ENCODE measurements around the gene MRPL49.

Gene MRPL49

GRCh38 chr11:65102142-65103095 is 19.7 kb upstream of the MRPL49 start:
- no peak for DNase-seq (ENCODE audit: low spot score)

DNA sequence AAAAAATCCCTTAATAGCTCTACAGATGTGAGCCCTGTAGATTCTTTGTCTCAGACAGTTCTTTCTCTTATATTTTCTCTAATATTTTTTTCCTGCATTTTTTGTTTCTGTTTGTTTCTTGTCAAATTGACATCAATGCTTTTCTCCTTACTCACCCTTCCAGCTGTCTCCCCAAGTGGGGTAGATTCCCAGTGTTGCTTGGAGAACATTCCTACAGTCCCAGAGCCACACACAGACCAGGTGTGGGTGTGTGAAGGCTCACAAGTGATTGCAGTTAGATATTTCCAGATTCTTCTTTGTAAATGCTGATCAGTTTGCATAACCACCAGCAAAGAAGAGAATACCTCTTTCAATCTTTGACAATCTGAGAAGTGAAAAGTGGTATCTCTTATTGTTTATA is 18.6 kb upstream of the MRPL49 start:
- no peak for DNase-seq (ENCODE audit: low spot score)

DNA sequence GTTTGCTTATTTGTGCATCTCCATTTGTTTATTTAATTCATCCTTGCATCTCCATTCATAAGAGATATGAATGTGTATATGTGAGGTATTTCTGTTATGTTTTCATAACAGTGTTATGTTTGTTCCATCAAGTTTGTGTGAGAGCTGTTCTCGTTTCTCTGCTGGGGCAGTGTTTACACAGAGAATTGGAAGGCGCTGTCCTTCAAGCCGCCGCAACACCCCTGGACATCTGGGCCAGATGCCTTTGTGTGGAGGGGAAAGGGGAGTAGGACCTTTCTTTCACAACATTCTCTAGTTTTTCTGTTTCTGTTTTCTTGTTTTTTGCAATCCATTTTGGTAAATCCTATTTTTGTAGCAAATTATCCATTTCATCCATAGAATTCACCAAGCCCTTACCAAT is 17.5 kb upstream of the MRPL49 start:
- no peak for DNase-seq (ENCODE audit: low spot score)

- no peak for DNase-seq (ENCODE audit: low spot score)
Observed at GRCh38 chr11:65107078-65107477, 15.0 kb upstream of the MRPL49 start.

- no peak for DNase-seq (ENCODE audit: low spot score)
Observed at GRCh38 chr11:65107751-65108468, 14.2 kb upstream of the MRPL49 start.

DNA sequence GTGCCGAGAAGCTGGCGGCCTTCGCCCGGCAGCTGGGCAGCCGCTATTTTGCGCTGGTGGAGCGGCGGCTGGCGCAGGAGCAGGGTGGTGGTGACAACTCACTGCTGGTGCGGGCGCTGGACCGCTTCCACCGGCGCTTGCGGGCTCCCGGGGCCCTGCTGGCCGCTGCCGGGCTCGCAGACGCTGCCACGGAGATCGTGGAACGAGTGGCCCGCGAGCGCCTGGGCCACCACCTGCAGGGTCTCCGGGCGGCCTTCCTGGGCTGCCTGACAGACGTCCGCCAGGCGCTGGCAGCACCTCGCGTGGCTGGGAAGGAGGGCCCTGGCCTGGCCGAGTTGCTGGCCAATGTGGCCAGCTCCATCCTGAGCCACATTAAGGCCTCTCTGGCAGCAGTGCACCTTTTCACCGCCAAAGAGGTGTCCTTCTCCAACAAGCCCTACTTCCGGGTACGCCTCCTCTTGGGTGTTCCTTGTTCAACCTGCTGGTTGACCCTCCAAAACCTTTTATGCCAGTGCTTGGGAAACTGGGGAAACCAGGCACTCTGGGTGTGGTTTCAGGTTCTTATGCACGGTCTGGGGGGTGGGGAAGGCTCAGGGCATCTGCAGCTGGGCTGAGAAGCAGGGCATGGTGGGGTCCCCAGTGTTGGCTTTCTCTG is 13.5 kb upstream of the MRPL49 start:
- DNase-seq (ENCODE audit: low spot score) = no peak

DNA sequence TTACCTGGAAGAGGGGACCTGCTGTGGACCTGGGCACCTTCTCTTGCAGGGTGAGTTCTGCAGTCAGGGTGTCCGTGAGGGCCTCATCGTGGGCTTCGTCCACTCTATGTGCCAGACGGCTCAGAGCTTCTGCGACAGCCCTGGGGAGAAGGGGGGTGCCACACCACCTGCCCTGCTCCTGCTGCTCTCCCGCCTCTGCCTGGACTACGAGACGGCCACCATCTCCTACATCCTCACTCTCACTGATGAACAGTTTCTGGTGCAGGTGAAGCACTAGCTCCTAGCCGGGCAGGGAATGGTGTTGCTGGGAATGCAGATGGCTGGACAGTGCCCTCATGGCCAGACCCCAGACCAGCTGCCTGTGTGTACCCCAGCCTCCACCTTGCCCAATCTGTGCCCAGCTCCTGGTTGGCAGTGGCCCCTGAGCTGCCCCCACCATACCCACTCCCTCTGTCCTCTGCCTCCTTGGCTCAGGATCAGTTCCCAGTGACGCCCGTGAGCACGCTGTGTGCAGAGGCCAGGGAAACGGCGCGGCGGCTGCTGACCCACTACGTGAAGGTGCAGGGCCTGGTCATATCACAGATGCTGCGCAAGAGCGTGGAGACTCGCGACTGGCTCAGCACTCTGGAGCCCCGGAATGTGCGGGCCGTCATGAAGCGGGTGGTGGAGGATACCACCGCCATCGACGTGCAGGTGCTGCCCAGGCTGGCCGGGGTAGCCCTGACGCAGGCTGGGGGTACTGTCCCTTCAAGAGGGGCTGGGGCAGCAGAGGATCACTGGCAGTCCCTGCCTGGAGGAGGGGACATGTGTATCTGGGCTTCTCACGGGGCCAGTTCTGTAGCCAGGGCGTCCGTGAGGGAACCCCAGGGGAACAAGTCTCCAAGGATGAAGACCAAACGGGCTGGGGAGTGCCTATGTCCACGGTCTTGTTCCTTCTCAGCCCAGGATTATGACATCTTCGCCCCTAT is 12.6 kb upstream of the MRPL49 start:
- DNase-seq (ENCODE audit: low spot score) = no peak

DNA sequence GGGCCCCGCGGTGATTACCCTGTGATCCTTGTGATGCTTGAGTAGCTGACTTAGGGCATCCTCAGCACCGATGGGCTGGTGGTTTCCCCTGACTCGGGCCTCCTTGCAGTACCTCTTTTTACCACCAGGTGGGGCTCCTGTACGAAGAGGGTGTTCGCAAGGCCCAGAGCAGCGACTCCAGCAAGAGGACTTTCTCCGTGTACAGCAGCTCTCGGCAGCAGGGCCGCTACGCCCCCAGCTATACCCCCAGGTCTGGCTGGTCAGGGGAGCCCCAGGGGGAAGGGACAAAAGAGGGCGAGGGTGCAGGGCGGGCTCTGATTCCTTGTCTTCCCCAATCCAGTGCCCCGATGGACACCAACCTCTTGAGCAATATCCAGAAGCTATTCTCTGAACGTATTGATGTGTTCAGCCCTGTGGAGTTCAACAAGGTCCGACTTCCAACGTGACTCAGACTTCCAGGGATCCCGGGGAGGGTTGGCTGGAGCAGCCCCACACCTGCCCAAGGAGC is 11.7 kb upstream of the MRPL49 start:
- peak; percentile 96 for DNase-seq (ENCODE audit: low spot score)

GRCh38 chr11:65111159-65111743 is 10.9 kb upstream of the MRPL49 start:
- DNase-seq (ENCODE audit: low spot score) = no peak

DNA sequence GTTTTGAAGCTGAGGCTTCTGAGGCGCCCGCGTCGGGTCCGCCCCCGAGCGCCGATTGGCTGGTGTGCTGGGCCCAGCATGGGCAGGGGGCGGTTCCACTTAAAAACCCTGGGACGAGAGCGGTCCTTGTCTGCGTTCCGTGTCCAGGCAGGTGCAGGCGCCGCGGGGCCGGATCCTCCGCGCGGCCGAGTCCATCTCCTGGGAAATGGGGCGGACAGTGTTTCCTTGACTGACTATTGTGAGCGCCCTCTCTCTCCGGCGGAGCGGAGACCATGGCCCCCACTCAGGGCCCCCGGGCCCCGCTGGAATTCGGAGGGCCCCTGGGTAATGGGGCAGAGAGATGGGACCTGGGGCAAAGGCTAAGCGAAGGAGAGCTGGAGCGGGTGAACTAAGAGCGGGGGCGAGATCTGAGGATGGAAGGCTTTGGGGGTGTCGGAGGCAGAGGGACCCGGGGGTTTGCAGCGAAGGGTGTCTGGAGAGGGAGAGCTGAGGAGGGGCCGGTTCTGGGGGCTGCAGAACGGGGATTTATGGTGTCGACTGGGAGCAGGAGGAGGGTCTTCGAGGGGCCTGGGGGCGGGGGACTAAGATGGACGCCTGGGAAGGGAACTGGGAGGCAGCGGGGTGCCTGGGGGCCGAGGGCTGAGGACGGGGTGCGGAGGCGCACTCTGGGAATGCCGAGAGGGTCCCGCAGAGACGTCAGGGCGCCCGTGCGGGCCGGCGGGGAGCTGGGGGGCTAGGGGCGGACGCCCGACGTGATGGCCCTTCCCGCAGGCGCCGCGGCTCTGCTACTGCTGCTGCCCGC is 10.2 kb upstream of the MRPL49 start, which contains the start of gene TM7SF2:
TM7SF2 (plus strand) TSS at position 129 of the 802 bp plus-strand sequence; CDS start at position 273, 144 bp downstream.
- DNase-seq (ENCODE audit: low spot score) = peak; percentile 94

DNA sequence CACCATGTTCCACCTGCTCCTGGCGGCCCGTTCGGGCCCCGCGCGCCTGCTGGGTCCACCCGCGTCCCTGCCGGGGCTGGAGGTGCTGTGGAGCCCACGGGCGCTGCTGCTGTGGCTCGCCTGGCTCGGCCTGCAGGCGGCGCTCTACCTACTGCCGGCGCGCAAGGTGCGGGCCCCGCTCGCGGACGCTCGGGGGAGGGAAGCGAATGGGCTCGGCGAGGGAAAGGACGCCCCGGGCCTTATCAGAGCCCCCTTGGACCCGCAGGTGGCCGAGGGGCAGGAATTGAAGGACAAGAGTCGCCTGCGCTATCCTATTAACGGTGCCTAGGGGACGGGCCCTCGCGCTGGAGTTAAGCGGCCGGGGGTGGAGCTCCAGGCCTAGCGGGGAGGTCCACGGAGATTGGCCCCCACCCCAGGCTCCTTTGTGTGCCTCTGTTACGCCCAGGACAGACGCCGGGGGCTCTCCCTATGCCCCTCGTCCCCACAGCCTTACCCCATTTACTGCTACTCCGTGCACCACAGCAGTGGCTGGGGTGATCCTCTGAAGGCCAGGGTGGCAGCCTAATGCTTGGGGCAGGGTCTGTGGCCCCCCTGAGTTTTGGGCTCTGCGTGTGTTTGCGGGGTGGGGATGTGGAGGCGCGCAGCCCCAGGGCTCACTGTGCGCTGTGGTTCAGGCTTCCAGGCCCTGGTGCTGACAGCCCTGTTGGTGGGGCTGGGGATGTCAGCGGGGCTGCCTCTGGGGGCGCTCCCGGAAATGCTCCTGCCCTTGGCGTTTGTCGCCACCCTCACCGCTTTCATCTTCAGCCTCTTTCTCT is 9.4 kb upstream of the MRPL49 start:
- DNase-seq (ENCODE audit: low spot score) = peak; percentile 76

GRCh38 chr11:65113361-65113756 is 8.8 kb upstream of the MRPL49 start:
- DNase-seq (ENCODE audit: low spot score) = no peak

DNA sequence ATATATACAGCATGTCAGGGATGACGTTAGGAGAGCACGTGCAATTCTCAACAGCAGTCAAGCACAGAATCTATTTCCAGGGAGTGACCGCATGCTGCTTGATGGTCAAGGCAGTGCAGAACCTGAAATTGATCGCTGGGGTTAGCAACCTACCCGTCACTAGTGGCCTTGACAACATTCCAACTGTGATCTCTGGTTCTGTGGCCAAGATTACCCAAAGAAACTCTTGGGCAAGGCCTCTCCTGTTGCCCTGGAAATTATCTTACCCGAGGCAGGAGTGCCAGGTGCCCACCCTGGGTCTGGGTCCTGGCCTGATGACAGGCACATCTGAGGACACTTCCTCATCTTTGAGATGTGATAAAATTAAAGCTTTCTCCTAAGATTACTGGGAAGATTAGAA is 8.3 kb upstream of the MRPL49 start:
- DNase-seq (ENCODE audit: low spot score) = no peak

DNA sequence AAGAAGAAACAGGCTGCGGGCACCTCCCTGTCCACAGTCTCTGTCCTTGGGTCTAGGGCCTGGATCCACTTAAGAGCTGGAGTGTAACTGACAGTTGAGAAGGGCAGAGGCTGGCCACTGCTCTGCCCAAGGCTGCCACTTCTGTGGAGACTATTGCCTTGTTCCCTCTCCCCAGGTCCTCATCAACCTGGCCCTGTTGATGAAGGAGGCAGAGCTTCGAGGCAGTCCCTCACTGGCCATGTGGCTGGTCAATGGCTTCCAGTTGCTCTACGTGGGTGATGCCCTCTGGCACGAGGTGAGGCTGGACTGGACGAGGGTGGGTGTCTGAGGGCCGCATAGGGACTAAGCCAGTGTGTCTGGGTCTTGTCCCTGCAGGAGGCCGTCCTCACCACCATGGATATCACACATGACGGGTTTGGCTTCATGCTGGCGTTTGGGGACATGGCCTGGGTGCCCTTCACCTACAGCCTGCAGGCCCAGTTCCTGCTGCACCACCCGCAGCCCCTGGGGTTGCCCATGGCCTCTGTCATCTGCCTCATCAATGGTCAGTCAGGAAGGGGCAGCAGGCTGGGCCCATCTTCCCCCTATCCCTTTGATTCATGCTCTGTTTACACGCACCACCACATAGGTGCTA is 7.5 kb upstream of the MRPL49 start:
- DNase-seq (ENCODE audit: low spot score) = no peak

DNA sequence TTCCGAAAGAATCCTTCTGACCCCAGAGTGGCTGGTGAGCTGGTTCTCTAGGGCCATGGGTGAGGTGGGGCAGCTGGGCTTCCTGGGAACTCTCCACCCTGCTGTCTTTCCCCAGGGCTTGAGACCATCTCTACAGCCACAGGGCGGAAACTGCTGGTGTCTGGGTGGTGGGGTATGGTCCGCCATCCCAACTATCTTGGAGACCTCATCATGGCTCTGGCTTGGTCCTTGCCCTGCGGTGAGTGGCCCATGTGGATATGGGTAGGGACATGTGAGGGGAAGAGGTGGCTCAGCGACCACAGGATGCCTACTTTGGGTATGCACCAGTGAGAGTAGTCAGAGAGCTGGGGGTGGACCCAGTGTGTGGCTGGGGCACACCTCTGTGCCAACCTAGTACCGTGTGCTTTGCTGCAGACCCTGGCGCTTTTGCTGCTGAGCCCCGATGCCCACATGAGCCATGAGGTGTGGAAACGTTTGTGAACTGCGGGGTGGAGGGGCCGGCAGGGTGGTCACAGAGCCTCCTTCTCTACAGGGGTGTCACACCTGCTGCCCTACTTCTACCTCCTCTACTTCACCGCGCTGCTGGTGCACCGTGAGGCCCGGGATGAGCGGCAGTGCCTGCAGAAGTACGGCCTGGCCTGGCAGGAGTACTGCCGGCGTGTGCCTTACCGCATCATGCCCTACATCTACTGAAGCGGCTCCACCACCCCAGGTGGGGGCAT is 6.6 kb upstream of the MRPL49 start:
- no peak for DNase-seq (ENCODE audit: low spot score)

- DNase-seq (ENCODE audit: low spot score) = peak; percentile 50
Observed at GRCh38 chr11:65116370-65117205, 5.5 kb upstream of the MRPL49 start.

Data from CD4-positive, alpha-beta T cell treated with Interleukin-2 at 100 ng/mL for 4 hours (primary cell).